DMS153 treated with DMSO at 0.1 percent for 48 hours (cell line): Measurements from ENCODE around the gene TSHZ2.

Source experiments
- DNase-seq: peaks from one replicate; lab custom pipeline; 2025; ENCODE audit not compliant: unreplicated experiment; lab: John Stamatoyannopoulos, UW

TSHZ2 gene

GRCh38 chr20:53190225-53190624 is 218.1 kb downstream of the TSHZ2 start:
- no peak for DNase-seq

GRCh38 chr20:53191957-53192356 is 219.8 kb downstream of the TSHZ2 start:
- DNase-seq = no peak

GRCh38 chr20:53194306-53195290 is 222.4 kb downstream of the TSHZ2 start:
- DNase-seq = no peak

- DNase-seq = no peak
These were observed 223.9 kb downstream of the TSHZ2 start for GRCh38 chr20:53195876-53196610.

- DNase-seq = no peak
These were observed 229.4 kb downstream of the TSHZ2 start for GRCh38 chr20:53201588-53201987.

GRCh38 chr20:53202777-53203176 is 230.6 kb downstream of the TSHZ2 start:
- peak; percentile 27 for DNase-seq

GRCh38 chr20:53205046-53205445 is 232.9 kb downstream of the TSHZ2 start:
- DNase-seq = no peak

- no peak for DNase-seq
These were observed 236.1 kb downstream of the TSHZ2 start for GRCh38 chr20:53208110-53208832.

GRCh38 chr20:53210041-53210440 is 237.9 kb downstream of the TSHZ2 start:
- no peak for DNase-seq

GRCh38 chr20:53210931-53211330 is 238.8 kb downstream of the TSHZ2 start:
- no peak for DNase-seq

GRCh38 chr20:53212018-53212417 is 239.9 kb downstream of the TSHZ2 start:
- DNase-seq = no peak

- no peak for DNase-seq
These were observed 242.2 kb downstream of the TSHZ2 start for GRCh38 chr20:53214392-53214791.

GRCh38 chr20:53215166-53215565 is 243.0 kb downstream of the TSHZ2 start:
- no peak for DNase-seq

- DNase-seq = no peak
These were observed 244.3 kb downstream of the TSHZ2 start for GRCh38 chr20:53216478-53216855.

- DNase-seq = peak; percentile 29
These were observed 244.9 kb downstream of the TSHZ2 start for GRCh38 chr20:53216856-53217576.

GRCh38 chr20:53220482-53221307 is 248.5 kb downstream of the TSHZ2 start:
- no peak for DNase-seq

- no peak for DNase-seq
These were observed 249.6 kb downstream of the TSHZ2 start for GRCh38 chr20:53221731-53222130.

GRCh38 chr20:53222416-53222815 is 250.3 kb downstream of the TSHZ2 start:
- DNase-seq = no peak

- DNase-seq = no peak
These were observed 250.8 kb downstream of the TSHZ2 start for GRCh38 chr20:53222932-53223331.

- DNase-seq = no peak
These were observed 251.5 kb downstream of the TSHZ2 start for GRCh38 chr20:53223626-53224172.
